SK-N-DZ (cell line): Measurements from ENCODE around the gene NTM.

Source experiments
- DNase-seq: peaks from one replicate; pipeline ENCODE4 v3.0.0-alpha.2; 2015; ENCODE audit warnings: low spot score

Gene NTM

DNA sequence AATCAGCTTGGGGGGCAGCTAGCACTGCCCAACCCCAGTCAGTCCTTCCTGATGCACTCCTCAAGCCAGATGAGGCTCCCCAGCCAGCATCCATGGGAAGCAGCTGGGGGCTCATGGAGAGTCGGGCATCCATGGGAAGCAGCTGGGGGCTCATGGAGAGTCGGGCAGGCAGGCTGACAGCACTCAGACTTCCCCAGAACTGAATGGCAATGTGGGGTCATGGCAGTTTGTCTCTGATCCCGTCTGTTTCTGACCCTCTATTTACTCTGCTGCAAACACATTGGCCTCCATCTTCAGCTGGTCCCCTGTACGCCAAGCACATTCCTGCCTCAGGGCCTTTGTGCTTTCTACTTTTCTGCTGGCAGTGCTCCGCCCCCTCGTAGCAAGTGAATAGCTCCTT, 314.8 kb downstream of the NTM start:
- DNase-seq = no peak

DNA sequence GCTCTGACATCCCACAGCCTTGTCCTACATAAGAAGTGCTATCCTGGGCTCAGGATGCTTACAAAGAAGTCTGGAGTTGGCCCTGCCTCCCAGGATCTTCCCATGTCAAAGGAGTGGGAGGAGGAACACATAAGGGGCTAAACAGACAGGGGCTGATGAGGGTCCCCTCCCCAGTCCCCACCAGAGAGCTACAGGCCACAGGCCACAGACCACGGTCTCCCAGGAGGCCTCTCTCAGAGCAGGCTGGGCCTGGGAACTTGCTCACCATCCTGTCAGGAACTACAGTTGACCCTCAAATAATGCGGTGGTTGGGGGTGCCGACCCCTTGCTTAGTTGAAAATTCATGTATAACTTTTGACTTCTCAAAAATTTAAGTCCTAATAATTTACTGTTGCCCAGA, 315.5 kb downstream of the NTM start:
- DNase-seq = no peak

DNA sequence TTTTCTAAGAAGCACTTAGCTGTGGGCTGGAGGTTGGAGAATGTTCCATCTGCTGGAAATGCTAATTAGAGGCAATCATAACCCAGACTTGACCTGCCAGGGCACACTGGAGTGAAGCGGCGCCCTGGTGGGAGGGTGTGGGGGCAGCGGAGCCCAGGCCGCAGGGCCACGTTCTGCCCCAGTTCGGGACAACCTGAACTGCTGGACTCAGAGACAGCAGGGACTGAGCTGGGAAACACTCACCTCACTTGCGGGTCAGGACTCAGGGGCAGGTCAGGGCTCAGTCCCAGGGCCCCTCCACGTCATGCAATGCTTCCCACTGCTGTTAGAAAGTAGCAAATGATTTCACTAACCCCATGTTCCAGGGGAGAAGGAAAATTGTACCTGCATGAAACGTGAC, 316.4 kb downstream of the NTM start:
- DNase-seq = no peak

DNA sequence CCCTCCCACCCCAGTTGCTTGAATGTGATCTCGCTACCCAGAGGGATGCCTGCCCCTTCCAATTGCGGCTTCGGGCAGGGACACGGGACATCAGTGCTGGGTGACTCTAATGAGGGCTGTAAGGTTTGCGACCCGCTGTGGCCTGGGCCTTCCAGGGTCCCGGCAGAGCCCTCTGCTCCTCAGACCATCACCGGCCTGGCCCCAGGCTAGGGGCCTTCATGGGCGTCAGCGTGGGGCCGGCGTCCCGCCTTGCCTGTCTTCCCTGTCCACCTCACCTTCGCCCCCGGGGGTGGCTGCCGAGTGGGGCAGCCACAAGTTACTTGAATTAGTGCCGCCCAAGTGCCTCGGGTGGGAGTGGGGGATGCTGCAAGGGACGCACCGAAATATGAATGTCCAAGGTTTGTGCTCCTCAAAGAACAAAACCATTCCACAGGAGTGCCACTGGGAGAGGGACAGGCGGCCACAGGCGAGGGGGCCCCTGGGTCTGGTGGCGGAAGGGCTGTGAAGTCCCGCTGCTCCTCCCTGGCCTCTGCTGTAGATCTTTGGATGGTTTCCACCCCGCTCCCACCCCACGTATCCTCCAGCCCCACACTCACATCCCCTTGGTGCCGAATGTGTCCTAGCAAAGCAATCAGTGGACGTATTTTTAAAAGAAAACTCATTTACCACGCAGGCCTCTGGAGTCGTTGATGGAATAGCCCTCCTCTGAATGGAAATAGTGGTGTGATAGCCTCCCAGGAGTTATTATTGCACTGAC, 317.1 kb downstream of the NTM start:
- no peak for DNase-seq

DNA sequence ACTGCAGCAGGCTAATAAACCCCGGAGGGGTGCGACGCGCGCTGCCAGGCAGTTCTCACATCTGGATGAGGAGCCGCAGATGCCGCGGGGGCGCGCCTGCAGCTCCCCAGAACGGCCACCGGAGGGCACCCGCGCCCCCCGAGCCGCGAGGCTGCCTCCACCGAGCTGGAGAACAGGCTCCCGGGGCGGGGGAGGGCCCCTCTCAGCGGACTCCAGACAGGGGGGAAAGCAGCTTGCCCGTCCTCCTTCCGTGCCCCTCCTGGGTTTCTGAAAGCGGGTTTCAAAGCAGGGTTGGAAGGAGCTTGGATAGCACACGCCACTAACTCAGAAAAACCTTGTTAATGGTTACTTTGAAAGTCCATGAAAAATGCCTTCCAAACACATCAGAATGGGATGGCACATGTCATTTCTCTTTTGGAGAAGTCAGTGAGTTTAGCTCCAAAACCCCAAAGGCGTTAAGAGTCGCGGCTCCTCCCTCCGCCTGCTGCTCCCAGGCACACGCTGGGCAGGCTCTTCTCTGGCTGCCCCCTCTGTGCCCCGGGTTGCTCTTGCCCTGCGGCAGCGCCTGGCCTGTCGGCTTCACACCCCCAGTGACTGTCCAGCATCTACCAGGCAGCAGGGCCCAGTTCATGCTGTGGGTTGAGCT, 317.8 kb downstream of the NTM start:
- DNase-seq = no peak

DNA sequence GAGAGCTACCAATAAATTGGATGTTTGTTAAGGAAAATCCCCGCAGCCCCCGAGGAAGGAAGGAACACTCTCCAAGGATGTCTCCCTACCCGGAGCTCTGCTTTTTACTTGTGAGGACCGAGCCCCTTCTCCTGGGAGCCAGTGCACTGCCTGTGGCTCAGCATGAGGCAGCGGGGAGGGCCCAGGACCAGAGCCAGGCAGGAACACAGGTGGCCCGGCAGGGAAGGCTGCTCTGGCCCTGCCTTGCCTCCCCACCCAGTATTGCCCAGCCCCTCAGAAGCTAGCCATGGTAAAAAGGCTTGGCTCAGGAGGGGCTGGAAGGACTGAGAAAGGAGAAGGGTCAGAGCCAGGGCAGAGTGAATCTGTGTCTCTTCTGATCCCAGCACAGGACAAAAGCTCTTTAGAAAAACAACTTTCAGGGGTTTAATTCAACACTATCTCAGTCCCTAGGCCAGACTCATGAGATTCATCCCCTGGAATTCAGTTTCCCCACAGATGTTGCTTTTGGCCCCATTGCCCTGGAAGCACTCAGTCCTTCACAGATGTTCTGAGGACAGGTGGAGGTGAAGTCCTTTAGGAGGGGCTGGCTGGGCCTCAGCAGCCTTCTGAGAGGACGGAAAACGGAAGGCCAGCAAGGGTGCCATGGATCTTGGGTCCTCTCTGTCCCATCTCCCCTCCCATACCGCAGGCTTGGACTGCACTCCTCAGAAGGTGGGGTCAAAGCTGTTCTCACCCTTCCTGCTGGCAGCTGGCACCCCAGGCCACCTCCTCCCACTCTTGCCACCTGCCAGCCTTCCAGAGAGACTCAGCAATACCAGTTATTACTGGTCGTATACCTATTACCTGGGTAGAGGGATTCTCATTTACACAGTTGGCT, 318.9 kb downstream of the NTM start:
- DNase-seq = no peak

DNA sequence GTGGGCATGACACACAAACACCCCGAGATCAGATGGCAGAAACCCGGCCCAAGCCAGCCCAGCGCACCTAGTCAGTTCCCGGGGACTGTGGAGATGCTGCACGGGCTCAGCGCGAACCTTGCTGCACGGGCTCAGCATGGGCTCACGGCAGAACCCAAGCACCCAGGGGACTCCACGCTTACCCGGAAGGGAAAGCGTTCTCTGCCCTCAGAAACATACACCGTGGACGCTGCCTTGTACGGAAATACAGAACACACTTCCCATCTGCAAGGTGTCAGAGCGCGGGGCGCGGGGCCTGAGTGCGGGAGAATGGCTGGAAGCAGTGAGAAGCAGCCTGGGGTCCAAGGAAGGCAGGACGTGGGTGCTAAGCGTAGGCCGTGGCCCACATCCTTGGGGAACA, 319.9 kb downstream of the NTM start:
- no peak for DNase-seq

DNA sequence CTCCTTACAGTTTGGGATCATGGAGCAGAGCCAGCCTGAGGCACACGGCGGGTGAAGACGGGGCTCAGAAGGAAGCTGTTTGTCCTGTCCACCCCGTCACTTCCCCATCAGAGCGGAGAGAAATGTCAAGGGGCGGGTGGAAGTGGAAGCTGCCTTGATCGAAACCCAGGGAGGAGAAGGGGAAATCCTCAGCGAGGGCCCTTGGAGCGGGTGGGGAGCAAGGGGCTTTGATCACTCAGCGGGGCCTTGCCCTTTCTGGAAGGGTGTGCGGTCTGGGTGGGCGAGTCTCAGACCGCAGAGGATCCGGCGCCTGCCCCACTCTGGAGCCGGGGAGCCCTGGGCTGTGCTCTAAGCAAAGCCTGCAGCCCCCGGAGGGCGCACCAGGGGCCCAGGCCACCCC, 320.4 kb downstream of the NTM start:
- DNase-seq = no peak

DNA sequence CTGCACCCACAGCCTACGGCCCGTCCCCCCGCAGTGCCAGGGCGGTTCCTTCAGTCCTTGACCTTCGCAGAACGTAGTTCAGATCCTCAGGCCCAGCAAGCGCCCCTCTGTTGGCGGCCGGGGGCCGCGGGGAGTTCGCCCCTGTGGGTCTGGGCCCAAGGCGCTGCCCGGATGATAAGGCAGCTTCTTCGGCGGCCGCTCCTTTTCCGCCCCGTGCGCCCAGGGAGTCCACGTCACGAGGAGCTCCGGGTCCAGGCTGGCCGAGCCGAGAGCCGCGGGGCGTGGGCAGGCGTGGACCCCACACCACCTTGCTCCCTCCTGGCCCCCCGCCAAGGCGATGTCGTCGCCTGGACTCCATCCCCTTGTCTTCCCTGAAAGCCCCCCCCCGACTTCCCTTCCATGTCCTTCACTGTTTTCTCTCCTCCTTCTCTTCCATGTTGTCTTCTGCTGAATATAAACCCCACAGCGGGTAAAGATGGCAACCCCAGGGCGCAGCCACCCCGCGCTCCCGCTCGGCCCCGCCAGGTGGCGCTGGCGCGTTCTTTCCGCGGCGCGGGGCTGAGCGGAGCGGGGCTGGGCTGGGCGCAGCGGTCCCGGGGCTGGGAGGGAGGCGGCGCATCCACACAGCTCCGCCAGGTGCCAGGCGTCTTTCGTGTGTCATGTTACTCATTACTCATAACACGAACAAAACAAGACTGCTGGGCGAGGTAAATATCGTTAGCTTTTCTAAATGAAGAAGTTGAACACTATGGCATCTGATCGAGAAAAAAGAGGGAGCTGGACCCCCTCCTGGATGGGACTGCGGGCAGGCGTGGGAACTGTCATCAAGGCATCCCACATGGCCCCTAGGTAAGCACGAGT, 321.0 kb downstream of the NTM start:
- DNase-seq = no peak

DNA sequence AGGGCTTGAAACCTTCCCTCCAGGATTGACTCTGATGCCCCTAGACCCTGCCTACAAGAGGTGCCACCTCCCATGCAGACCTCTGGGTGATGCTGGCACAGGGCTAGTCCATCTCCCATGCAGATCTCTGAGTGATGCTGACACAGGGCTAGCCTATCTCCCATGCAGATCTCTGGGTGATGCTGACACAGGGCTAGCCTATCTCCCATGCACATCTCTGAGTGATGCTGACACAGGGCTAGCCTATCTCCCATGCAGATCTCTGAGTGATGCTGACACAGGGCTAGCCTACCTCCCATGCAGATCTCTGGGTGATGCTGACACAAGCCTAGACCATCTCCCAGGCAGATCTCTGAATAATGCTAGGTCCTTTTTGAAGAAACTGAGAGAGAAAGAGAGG, 321.7 kb downstream of the NTM start:
- DNase-seq = no peak

DNA sequence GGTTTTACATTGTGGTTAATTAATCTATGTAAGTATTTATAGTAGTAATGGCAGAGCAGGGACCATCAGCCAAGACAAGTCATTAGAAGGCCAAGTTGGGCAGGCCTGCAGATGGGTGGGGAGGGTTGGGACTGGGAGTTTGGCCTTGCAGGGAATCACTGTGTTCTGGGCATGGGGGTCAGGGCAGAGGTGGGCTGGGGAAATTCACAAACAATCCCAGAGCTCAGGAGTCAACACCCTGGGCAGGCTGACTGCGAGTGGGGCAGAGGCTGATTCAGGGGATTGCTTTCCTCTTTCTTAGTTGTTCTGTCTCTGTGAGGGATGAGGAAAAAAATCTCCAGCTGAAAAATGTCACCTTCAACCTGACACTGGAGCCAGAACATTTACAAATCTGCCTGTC, 322.5 kb downstream of the NTM start:
- no peak for DNase-seq

DNA sequence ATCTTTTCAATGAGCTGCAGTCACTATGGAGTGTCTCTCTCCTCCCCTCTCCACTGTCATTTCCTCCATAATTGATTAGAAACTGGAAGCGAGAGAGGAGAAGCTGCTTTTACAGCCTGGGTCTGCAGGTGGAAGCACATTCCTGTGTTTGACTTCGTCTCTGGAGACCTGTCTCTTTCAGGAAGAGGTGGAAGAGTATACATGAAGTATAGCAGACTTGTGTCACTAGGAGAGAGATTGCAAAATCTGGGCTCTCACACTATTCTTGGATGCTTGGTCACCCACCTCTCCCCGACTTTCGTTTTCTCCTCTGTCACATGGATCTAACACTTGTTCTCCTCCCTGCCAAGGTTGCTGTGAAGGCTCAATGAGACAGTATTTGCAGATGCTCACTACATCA, 323.3 kb downstream of the NTM start:
- no peak for DNase-seq

DNA sequence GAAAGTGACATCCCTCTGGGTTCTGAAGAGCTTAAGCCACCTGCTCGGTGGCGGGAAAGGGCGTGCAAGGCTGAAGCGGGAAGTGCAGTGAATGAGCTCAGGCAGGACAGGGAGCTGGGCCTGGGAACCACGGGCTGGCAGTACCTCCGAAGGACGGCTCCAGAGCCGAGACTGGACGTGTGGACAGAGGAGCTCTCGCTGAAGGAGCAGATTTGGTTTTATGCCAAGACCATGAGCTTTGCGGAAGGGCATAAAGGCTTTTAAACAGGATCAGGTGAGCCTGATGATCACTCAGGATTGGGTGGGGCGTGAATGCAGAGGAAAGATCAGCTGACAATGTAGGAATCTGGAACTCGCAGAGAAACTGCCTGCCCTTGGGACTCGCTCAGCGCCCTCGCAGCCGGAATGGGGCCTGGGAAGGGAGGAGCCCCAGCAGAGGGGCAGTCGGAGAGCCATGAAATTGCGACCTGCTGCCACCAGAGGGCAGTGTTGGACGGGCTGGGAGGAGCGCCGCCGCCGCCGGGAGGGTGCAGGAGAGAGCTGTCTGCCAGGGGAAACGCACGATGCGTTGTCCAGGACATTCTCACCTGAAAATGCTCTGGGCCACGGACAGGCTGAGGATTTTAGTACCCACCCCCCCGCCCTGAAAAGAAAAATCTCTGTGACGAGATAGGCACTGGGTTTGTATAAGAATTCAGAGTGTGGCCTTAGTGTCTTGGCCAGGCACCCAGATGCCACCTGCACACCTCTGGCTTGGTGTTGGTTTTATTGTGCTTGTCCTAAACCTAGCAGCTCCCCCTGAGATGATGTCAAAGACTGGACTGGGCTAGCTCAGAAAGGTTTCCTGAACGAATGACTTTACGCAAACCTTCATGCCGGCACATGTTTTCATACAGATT, 324.4 kb downstream of the NTM start:
- DNase-seq = peak; percentile 19

DNA sequence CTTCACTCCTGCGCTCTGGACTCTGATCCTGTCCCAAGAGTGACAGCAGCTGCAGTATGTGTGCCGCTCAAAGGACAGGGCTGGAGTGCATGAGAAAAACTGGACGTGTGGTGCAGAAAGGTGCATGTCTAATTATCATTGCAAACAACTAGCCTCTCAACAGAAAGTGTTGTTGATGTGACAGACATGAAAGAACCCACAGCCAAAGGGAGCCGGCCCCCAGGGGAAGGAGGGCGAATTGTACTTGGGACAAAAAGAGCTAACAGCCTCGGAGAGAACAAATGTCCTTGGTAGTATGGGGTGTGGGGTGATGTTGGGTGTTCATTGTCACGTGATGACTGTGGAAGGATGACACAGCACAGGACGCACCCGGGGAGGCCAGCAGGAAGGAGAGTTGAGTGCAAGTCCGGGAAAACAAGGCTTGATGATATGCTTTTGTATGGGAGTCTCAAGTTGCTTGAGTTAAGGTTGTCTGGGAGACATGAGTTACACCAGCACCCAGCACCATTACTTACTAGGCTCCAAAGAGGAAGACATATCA, 325.5 kb downstream of the NTM start:
- DNase-seq = no peak

DNA sequence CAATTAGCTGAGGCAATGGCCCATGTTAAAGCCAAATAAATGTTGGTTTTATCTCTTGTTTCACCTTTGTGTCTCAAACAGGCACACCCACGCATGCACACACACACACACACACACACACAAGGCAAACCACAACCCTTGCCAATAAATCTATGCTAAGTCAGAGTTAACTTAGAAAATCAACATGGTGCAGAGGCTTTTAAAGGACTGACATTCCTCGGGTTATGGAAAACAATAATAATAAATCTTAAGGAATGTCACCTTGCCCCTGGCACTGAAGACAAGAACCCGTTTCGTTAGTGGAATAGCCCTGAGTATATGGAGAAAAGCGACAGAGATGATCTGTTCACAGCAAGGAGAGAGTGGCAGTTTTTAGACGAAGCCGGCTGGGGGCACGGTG, 326.3 kb downstream of the NTM start:
- no peak for DNase-seq

DNA sequence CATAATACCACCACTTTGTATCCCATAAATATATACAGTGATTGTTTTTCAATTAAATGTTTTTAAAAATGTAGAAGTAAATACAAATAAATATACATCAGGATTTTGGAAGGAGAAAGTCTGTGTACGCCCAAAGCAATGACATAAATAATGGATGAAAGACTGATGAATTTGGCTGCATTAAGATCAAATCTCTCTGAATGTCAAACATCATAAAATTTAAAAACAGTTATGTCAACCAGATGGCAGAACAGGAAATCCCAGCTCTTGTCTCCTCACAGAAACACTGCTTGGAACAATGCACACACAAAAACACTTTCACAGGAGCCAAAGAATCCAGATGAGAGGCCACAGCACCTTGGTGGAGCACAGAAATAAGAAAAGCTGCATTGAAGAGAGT, 332.9 kb downstream of the NTM start:
- no peak for DNase-seq

DNA sequence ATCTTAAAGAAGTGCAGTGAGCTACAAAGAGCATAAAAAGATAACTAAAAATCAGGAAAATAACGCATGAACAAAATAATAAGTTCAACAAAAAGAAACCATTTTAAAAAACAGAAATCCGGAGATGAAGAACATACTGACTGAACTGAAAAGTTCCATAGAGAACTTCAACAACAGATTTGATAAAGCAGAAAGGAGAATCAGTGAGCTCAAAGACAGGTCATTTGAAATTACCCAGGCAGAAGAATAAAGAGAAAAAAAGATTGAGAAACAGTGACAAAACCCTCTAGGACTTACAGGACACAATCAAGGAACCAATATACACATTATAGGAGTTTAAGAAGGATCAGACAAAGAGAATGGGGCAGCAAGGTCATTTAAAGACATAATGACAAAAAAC, 334.3 kb downstream of the NTM start:
- DNase-seq = no peak

DNA sequence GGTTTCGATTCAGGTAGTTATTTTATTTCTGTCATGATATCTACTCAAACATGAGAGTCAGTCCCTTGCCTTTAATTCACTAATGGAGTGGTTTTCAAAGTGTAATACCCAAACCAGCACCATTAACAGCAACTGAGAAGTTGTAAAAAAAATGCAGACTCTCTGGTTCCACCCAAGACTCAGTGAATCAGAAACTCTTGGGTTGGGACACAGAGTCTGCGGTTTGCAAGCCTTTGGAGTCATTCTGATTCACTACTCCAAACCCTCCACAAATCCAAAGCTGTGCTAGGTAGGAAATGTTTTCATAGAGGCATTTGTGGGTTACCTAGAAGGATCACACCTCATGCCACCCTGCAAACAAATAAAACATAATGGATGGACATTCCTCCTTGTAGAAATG, 340.1 kb downstream of the NTM start:
- DNase-seq = no peak

DNA sequence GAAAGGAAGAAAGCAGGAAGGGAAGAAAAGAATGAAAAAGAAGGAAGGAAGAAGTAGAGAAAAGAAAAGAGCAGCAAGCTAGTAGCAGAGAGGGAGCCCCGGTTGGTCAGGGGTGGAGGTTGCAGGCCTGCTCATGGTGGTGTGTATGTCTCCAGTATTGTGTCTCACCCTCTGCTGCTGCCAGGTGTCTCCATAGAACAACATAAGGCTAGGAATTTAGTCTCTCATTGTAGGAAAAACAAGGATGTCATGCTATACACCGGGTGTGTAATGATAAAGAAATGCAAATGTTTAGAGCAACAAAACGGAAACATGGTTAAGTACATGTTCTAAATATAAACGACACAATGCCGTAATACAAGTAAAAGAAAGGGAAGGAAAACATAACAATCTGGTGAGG, 342.5 kb downstream of the NTM start:
- DNase-seq = no peak

DNA sequence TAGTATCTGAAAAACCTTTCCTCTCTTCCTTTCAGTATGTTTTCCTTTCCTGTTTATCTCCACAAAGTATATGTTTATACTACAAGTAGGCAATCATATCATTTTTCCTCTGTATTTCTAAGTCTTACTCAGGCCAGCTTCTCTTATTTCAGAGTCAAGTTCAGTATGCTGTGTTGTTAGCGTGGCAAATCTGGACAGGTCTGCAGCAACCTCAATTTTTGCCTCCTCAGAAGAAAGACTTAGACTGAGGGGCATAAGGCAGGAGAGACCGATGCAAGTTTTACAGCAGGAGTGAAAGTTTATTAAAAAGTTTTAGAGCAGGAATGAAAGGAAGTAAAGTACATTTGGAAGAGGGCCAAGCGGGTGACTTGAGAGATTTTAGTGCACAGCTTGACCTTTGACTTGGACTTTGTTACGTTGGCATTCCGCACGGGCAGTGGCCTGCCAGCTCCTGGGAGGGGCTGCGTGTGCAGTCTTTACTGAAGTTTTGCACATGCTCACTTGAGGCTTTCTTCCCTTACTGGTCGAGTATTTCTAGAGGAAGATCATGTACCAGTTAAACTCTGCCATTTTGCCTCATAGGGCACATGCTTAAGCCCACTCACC, 343.2 kb downstream of the NTM start:
- no peak for DNase-seq
